HEK293 (cell line): ENCODE results near the gene EVC.

Source experiments
- CTCF ChIA-PET: fragments of 350-600 bp; formaldehyde crosslinking; extraction: SDS; loops from one replicate; lab custom pipeline; 2021; ENCODE audit warnings: antibody characterized with exemption; lab: Yijun Ruan, JAX
- POLR2A ChIA-PET: fragments of 300-600 bp; formaldehyde crosslinking; extraction: SDS; loops from one replicate; lab custom pipeline; 2020; ENCODE audit warnings: antibody characterized with exemption, inconsistent platforms; lab: Yijun Ruan, JAX
- H3K27ac ChIP-seq: fragments of 200-500 bp; sonication (Bioruptor generic); 2 replicates; pipeline ENCODE4 v1.5.1; 2014; ENCODE audit warnings: low read depth, low read length, control low read depth, inconsistent platforms; ENCODE audit errors: extremely low read depth
- H3K36me3 ChIP-seq, 2 experiments: fragments of 200-500 bp in 1 of 2; sonication (Bioruptor generic) in 1 of 2; 1 replicate in 1 of 2; 2 replicates in 1 of 2; pipeline ENCODE4 v1.5.1; 2014 to 2017; ENCODE audit warnings: inconsistent platforms in 2 of 2, low read length in 2 of 2; ENCODE audit not compliant: control insufficient read depth in 2 of 2, insufficient read depth in 1 of 2
- H3K4me1 ChIP-seq: fragments of 200-500 bp; sonication (Bioruptor generic); 2 replicates; pipeline ENCODE4 v1.5.1; 2014; ENCODE audit warnings: mild to moderate bottlenecking, low read length, inconsistent platforms; ENCODE audit not compliant: control insufficient read depth, insufficient read depth
- H3K4me3 ChIP-seq: 2 replicates; pipeline ENCODE4 v1.5.1; 2011; ENCODE audit warnings: low read depth, mild to moderate bottlenecking, control low read depth, low read length, moderate library complexity
- H3K9me3 ChIP-seq: fragments of 200-500 bp; sonication (Bioruptor generic); 2 replicates; pipeline ENCODE4 v1.5.1; 2014; ENCODE audit warnings: low read depth, low read length, inconsistent platforms; ENCODE audit not compliant: control insufficient read depth, insufficient read depth
- EGR2 ChIP-seq: fragments of 450-650 bp; formaldehyde crosslinking; IDR thresholded peaks from 2 replicates; pipeline ENCODE4 v1.5.1; 2016; ENCODE audit warnings: low read depth, missing biosample characterization, missing genetic modification characterization
- GLI4 ChIP-seq: fragments of 450-650 bp; formaldehyde crosslinking; IDR thresholded peaks from 2 replicates; pipeline ENCODE4 v1.5.1; 2016; ENCODE audit warnings: missing biosample characterization, missing genetic modification characterization
- ZBTB21 ChIP-seq: fragments of 450-650 bp; formaldehyde crosslinking; IDR thresholded peaks from 2 replicates; pipeline ENCODE4 v1.5.1; 2017; ENCODE audit warnings: missing biosample characterization, missing genetic modification characterization
- ZFHX2 ChIP-seq: fragments of 450-650 bp; formaldehyde crosslinking; conservative IDR thresholded peaks from 2 replicates; pipeline ENCODE4 v1.5.1; 2016; ENCODE audit warnings: missing biosample characterization, missing genetic modification characterization
- ZNF169 ChIP-seq: fragments of 450-650 bp; formaldehyde crosslinking; IDR thresholded peaks from 2 replicates; pipeline ENCODE4 v1.5.1; 2016; ENCODE audit warnings: missing biosample characterization, missing genetic modification characterization
- ZNF37A ChIP-seq: fragments of 450-650 bp; IDR thresholded peaks from 2 replicates; pipeline ENCODE4 v1.5.1; 2018; ENCODE audit warnings: missing biosample characterization, missing genetic modification characterization
- ZNF555 ChIP-seq: fragments of 450-650 bp; formaldehyde crosslinking; conservative IDR thresholded peaks from 2 replicates; pipeline ENCODE4 v1.5.1; 2017; ENCODE audit warnings: missing biosample characterization, mild to moderate bottlenecking, missing genetic modification characterization, inconsistent platforms
- TF ChIP-seq, protein P1 (sequence below): fragments of 450-650 bp; formaldehyde crosslinking; conservative IDR thresholded peaks from 2 replicates; pipeline ENCODE4 v1.5.1; 2016; ENCODE audit warnings: low read depth, missing biosample characterization, missing genetic modification characterization
- TF ChIP-seq, protein P2 (sequence below): fragments of 450-650 bp; formaldehyde crosslinking; IDR thresholded peaks from 2 replicates; pipeline ENCODE4 v1.5.1; 2016; ENCODE audit warnings: missing biosample characterization, missing genetic modification characterization
- TF ChIP-seq, protein P3 (sequence below): fragments of 450-650 bp; formaldehyde crosslinking; IDR thresholded peaks from 2 replicates; pipeline ENCODE4 v1.5.1; 2016; ENCODE audit warnings: missing biosample characterization, missing genetic modification characterization
- TF ChIP-seq, protein P4 (sequence below): fragments of 450-650 bp; formaldehyde crosslinking; conservative IDR thresholded peaks from 2 replicates; pipeline ENCODE4 v1.5.1; 2016; ENCODE audit warnings: low read depth, missing biosample characterization, missing genetic modification characterization

The EVC gene

DNA sequence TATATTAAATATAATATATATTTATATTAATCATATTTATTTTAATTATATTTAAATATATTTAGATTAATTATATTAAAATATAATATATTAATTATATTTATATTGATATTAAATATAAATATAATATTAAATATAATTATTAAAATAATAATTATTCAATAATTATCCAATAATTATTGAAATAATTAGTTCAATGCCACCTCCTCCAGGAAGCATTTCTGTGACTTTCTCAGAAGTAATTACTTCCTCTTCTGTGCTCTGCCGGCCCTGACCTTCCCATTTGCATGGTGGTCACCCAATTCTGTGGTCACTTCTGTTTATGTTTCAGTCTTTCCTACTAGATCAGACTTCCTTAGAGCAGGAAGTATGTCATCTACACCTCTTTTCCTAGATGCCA is 48.4 kb upstream of the EVC start (continued):
- TF ChIP-seq, protein P1, sequence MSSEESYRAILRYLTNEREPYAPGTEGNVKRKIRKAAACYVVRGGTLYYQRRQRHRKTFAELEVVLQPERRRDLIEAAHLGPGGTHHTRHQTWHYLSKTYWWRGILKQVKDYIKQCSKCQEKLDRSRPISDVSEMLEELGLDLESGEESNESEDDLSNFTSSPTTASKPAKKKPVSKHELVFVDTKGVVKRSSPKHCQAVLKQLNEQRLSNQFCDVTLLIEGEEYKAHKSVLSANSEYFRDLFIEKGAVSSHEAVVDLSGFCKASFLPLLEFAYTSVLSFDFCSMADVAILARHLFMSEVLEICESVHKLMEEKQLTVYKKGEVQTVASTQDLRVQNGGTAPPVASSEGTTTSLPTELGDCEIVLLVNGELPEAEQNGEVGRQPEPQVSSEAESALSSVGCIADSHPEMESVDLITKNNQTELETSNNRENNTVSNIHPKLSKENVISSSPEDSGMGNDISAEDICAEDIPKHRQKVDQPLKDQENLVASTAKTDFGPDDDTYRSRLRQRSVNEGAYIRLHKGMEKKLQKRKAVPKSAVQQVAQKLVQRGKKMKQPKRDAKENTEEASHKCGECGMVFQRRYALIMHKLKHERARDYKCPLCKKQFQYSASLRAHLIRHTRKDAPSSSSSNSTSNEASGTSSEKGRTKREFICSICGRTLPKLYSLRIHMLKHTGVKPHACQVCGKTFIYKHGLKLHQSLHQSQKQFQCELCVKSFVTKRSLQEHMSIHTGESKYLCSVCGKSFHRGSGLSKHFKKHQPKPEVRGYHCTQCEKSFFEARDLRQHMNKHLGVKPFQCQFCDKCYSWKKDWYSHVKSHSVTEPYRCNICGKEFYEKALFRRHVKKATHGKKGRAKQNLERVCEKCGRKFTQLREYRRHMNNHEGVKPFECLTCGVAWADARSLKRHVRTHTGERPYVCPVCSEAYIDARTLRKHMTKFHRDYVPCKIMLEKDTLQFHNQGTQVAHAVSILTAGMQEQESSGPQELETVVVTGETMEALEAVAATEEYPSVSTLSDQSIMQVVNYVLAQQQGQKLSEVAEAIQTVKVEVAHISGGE (tag by site-specific recombination), result no peak

DNA sequence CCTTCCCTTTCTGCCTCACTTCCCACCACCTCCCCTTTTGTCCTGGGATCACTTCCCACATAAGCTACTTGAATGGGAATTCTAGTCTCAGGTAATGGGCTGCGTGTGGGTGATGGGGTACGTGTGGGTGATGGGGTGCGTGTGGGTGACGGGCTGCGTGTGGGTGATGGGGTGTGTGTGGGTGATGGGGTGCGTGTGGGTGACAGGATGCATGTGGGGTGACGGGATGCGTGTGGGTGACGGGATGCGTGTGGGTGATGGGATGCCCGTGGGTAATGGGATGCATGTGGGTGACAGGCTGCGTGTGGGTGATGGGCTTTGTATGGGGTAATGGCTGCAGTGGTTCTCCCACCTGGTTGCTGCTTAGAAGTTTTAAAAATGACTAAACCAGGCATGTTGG is 46.2 kb upstream of the EVC start:
- CTCF ChIA-PET, result no interaction called here
- Histone ChIP-seq H3K27ac (no peak overlapping the region), H3K36me3 (no peaks in the 10 kb centered on the region), H3K4me3 (no peak overlapping the region), H3K9me3 (no peaks in the 10 kb centered on the region), H3K4me1 (no peaks in the 10 kb centered on the region)
- POLR2A ChIA-PET, result no interaction called here
- TF ChIP-seq, protein P2, sequence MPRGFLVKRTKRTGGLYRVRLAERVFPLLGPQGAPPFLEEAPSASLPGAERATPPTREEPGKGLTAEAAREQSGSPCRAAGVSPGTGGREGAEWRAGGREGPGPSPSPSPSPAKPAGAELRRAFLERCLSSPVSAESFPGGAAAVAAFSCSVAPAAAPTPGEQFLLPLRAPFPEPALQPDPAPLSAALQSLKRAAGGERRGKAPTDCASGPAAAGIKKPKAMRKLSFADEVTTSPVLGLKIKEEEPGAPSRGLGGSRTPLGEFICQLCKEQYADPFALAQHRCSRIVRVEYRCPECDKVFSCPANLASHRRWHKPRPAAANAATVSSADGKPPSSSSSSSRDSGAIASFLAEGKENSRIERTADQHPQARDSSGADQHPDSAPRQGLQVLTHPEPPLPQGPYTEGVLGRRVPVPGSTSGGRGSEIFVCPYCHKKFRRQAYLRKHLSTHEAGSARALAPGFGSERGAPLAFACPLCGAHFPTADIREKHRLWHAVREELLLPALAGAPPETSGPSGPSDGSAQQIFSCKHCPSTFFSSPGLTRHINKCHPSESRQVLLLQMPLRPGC (tag by site-specific recombination), result no peak
- peak; percentile 100 for TF ChIP-seq ZFHX2 (tag by site-specific recombination)
- TF ChIP-seq EGR2 (tag by site-specific recombination), result peak; percentile 100

DNA sequence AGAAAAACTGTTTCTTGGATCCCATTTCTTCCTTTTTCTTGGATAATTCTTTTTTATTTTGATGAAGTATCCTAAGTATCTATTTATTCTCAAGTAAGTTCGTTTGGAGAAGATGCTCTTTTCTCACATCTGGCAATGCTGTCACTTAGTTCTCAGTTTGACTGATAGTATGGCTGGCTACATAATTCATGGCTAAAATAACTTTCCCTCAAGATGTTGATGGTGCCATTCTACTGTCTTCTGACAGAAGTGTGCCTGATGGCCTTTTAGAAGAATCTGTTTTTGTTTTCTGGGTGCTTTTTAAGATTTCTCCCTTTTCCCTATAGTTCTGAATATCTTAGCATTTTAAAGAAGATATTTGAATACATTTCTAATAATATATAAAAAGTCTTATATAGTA is 44.3 kb upstream of the EVC start:
- Histone ChIP-seq H3K4me3 (no peak overlapping the region), H3K4me1 (no peaks in the 10 kb centered on the region)
- TF ChIP-seq ZNF169 (tag by site-specific recombination) (no peak), GLI4 (tag by site-specific recombination) (no peak), ZBTB21 (tag by site-specific recombination) (no peak), ZNF37A (tag by site-specific recombination) (no peak), ZNF555 (tag by site-specific recombination) (no peak)
- TF ChIP-seq, protein P3, sequence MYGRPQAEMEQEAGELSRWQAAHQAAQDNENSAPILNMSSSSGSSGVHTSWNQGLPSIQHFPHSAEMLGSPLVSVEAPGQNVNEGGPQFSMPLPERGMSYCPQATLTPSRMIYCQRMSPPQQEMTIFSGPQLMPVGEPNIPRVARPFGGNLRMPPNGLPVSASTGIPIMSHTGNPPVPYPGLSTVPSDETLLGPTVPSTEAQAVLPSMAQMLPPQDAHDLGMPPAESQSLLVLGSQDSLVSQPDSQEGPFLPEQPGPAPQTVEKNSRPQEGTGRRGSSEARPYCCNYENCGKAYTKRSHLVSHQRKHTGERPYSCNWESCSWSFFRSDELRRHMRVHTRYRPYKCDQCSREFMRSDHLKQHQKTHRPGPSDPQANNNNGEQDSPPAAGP (tag by site-specific recombination), result no peak
- TF ChIP-seq, protein P1 (tag by site-specific recombination), result no peak
- TF ChIP-seq, protein P4, sequence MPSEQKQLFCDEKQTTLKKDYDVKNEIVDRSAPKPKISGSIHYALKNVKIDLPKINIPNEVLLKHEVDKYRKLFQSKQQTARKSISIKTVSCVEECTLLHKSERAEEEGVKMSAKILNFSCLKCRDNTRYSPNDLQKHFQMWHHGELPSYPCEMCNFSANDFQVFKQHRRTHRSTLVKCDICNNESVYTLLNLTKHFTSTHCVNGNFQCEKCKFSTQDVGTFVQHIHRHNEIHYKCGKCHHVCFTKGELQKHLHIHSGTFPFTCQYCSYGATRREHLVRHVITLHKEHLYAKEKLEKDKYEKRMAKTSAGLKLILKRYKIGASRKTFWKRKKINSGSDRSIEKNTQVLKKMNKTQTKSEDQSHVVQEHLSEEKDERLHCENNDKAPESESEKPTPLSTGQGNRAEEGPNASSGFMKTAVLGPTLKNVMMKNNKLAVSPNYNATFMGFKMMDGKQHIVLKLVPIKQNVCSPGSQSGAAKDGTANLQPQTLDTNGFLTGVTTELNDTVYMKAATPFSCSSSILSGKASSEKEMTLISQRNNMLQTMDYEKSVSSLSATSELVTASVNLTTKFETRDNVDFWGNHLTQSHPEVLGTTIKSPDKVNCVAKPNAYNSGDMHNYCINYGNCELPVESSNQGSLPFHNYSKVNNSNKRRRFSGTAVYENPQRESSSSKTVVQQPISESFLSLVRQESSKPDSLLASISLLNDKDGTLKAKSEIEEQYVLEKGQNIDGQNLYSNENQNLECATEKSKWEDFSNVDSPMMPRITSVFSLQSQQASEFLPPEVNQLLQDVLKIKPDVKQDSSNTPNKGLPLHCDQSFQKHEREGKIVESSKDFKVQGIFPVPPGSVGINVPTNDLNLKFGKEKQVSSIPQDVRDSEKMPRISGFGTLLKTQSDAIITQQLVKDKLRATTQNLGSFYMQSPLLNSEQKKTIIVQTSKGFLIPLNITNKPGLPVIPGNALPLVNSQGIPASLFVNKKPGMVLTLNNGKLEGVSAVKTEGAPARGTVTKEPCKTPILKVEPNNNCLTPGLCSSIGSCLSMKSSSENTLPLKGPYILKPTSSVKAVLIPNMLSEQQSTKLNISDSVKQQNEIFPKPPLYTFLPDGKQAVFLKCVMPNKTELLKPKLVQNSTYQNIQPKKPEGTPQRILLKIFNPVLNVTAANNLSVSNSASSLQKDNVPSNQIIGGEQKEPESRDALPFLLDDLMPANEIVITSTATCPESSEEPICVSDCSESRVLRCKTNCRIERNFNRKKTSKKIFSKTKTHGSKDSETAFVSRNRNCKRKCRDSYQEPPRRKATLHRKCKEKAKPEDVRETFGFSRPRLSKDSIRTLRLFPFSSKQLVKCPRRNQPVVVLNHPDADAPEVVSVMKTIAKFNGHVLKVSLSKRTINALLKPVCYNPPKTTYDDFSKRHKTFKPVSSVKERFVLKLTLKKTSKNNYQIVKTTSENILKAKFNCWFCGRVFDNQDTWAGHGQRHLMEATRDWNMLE (tag by site-specific recombination), result no peak
- TF ChIP-seq, all 188 proteins: peak for 0
- ChIA-PET POLR2A (no interaction called here), CTCF (no interaction called here)
- H3K27ac ChIP-seq, result no peak overlapping the region
- no peaks in the 10 kb centered on the region for H3K36me3 ChIP-seq
- no peaks in the 10 kb centered on the region for H3K9me3 ChIP-seq
